ENCODE measurements around the gene SYT2.

GRCh38 chr1:202689082-202689481 lies 21.2 kb downstream of the SYT2 start:
- TF ChIP-seq PPARA (CRISPR knock-in tag; IDR thresholded peaks at IDR 0.05; ENCODE audit: borderline replicate concordance) (no peak), ESRRG (CRISPR knock-in tag; IDR thresholded peaks at IDR 0.05) (no peak), PATZ1 (CRISPR knock-in tag; IDR thresholded peaks at IDR 0.05; ENCODE audit: borderline replicate concordance) (no peak)
- TF ChIP-seq, protein P1, sequence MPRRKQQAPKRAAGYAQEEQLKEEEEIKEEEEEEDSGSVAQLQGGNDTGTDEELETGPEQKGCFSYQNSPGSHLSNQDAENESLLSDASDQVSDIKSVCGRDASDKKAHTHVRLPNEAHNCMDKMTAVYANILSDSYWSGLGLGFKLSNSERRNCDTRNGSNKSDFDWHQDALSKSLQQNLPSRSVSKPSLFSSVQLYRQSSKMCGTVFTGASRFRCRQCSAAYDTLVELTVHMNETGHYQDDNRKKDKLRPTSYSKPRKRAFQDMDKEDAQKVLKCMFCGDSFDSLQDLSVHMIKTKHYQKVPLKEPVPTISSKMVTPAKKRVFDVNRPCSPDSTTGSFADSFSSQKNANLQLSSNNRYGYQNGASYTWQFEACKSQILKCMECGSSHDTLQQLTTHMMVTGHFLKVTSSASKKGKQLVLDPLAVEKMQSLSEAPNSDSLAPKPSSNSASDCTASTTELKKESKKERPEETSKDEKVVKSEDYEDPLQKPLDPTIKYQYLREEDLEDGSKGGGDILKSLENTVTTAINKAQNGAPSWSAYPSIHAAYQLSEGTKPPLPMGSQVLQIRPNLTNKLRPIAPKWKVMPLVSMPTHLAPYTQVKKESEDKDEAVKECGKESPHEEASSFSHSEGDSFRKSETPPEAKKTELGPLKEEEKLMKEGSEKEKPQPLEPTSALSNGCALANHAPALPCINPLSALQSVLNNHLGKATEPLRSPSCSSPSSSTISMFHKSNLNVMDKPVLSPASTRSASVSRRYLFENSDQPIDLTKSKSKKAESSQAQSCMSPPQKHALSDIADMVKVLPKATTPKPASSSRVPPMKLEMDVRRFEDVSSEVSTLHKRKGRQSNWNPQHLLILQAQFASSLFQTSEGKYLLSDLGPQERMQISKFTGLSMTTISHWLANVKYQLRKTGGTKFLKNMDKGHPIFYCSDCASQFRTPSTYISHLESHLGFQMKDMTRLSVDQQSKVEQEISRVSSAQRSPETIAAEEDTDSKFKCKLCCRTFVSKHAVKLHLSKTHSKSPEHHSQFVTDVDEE (CRISPR knock-in tag; IDR thresholded peaks at IDR 0.05), result no peak
- TF ChIP-seq, protein P2, sequence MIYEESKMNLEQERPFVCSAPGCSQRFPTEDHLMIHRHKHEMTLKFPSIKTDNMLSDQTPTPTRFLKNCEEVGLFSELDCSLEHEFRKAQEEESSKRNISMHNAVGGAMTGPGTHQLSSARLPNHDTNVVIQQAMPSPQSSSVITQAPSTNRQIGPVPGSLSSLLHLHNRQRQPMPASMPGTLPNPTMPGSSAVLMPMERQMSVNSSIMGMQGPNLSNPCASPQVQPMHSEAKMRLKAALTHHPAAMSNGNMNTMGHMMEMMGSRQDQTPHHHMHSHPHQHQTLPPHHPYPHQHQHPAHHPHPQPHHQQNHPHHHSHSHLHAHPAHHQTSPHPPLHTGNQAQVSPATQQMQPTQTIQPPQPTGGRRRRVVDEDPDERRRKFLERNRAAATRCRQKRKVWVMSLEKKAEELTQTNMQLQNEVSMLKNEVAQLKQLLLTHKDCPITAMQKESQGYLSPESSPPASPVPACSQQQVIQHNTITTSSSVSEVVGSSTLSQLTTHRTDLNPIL (CRISPR knock-in tag; IDR thresholded peaks at IDR 0.05; ENCODE audit: low read depth), result no peak

All from SK-N-SH treated with all-trans-retinoic acid at 6 μM for 48 hours (cell line).